MCF 10A (cell line): ENCODE data around the gene GRIK2. TPM values are rescaled to one million over a fixed set of nuclear protein-coding genes. Genes with fewer than 3 reads are reported as not detected.

ENCODE experiments used
- BruUV-seq: library from RNA; stranded (reverse); fragments of 400-500 nt; replicated peaks from 2 replicates; lab custom pipeline; 2021; lab: Mats Ljungman, UMichigan
- CTCF ChIA-PET: fragments of 300-600 bp; sonication (Branson Sonifier 250); formaldehyde crosslinking; extraction: SDS; loops from one replicate; lab custom pipeline; 2021; ENCODE audit warnings: antibody characterized with exemption, inconsistent platforms; lab: Yijun Ruan, JAX
- POLR2A ChIA-PET: fragments of 300-600, 350-650 bp; sonication (Branson Sonifier 250); formaldehyde crosslinking; extraction: SDS; loops from one replicate; lab custom pipeline; 2020; ENCODE audit warnings: antibody characterized with exemption, inconsistent platforms; lab: Yijun Ruan, JAX
- DNase-seq: peaks from one replicate; pipeline ENCODE4 v3.0.0-alpha.2; 2018; ENCODE audit not compliant: unreplicated experiment
- H3K27ac Mint-ChIP-seq: one replicate; pipeline ENCODE4 v1.8.0; 2022; ENCODE audit warnings: mild to moderate bottlenecking, low read depth, mixed read lengths; ENCODE audit not compliant: unreplicated experiment
- H3K27me3 Mint-ChIP-seq: one replicate; pipeline ENCODE4 v1.8.0; 2022; ENCODE audit warnings: mixed read lengths; ENCODE audit not compliant: insufficient read depth, unreplicated experiment
- H3K36me3 Mint-ChIP-seq: one replicate; pipeline ENCODE4 v1.8.0; 2022; ENCODE audit warnings: mild to moderate bottlenecking, moderate library complexity, mixed read lengths; ENCODE audit not compliant: insufficient read depth, unreplicated experiment
- H3K4me1 Mint-ChIP-seq: one replicate; pipeline ENCODE4 v1.8.0; 2022; ENCODE audit warnings: mixed read lengths; ENCODE audit not compliant: insufficient read depth, unreplicated experiment
- H3K4me3 Mint-ChIP-seq: one replicate; pipeline ENCODE4 v1.8.0; 2022; ENCODE audit warnings: mild to moderate bottlenecking, moderate library complexity, mixed read lengths; ENCODE audit not compliant: unreplicated experiment
- H3K9me3 Mint-ChIP-seq: one replicate; pipeline ENCODE4 v1.8.0; 2022; ENCODE audit warnings: mixed read lengths; ENCODE audit not compliant: unreplicated experiment
- CTCF ChIP-seq: fragments of 200-600 bp; IDR thresholded peaks from one replicate; pipeline ENCODE4 v1.8.0; 2022; ENCODE audit warnings: antibody characterized with exemption, mild to moderate bottlenecking; ENCODE audit not compliant: unreplicated experiment
- intact Hi-C: fragments of 100-400 bp; cut with micrococcal nuclease; formaldehyde crosslinking; loops from 2 replicates; pipeline ENCODE4 v1.14.1; 2022
- total RNA-seq: library from RNA; stranded (reverse); gene quantifications from 2 replicates; pipeline ENCODE4 v1.2.3, GENCODE V29; 2022

The GRIK2 gene
- total RNA-seq, 1 experiment from 2014 or later: 0.89 TPM

GRCh38 chr6:101733899-101734298 lies 340.4 kb downstream of the GRIK2 start:
- Mint-ChIP-seq H3K27me3 (no peaks in the 10 kb centered on the region), H3K4me1 (peaks cover 7% of the 10 kb centered on the region), H3K36me3 (no peaks in the 10 kb centered on the region), H3K27ac (no peak overlapping the region), H3K9me3 (peaks cover 16% of the 10 kb centered on the region), H3K4me3 (no peak overlapping the region)
- TF ChIP-seq CTCF: no peak
- DNase-seq: no peak
- intact Hi-C loops: no loop called here
- no TSS peak for BruUV-seq
- ChIA-PET POLR2A (interaction anchor here (0.7 kb wide), 1 partner anchor 1383 kb away, joined by 3 read pairs; no protein-coding TSS in a partner anchor), CTCF (no interaction called here)

GRCh38 chr6:101738481-101738880 lies 345.0 kb downstream of the GRIK2 start:
- H3K9me3 Mint-ChIP-seq: peaks cover 16% of the 10 kb centered on the region
- no peak overlapping the region for H3K27ac Mint-ChIP-seq
- H3K27me3 Mint-ChIP-seq: no peaks in the 10 kb centered on the region
- no peak overlapping the region for H3K4me3 Mint-ChIP-seq
- H3K36me3 Mint-ChIP-seq: no peaks in the 10 kb centered on the region
- CTCF ChIA-PET: no interaction called here
- no peak for TF ChIP-seq CTCF
- POLR2A ChIA-PET: no interaction called here
- intact Hi-C loops: no loop called here
- BruUV-seq: no TSS peak
- no peaks in the 10 kb centered on the region for H3K4me1 Mint-ChIP-seq
- no peak for DNase-seq

- ChIA-PET CTCF (no interaction called here), POLR2A (interaction anchor here (0.6 kb wide), 1 partner anchor 49 kb away, joined by 3 read pairs; no protein-coding TSS in a partner anchor)
- H3K27me3 Mint-ChIP-seq: no peaks in the 10 kb centered on the region
- BruUV-seq: no TSS peak
- TF ChIP-seq CTCF: no peak
- no peaks in the 10 kb centered on the region for H3K36me3 Mint-ChIP-seq
- H3K4me3 Mint-ChIP-seq: no peak overlapping the region
- peaks cover 9% of the 10 kb centered on the region for H3K9me3 Mint-ChIP-seq
- no peak overlapping the region for H3K27ac Mint-ChIP-seq
- H3K4me1 Mint-ChIP-seq: no peaks in the 10 kb centered on the region
- DNase-seq: no peak
- intact Hi-C loops: no loop called here
Measured at GRCh38 chr6:101740631-101741030, 347.1 kb downstream of the GRIK2 start.

GRCh38 chr6:101741474-101742171 lies 348.1 kb downstream of the GRIK2 start:
- H3K27ac Mint-ChIP-seq: no peak overlapping the region
- H3K36me3 Mint-ChIP-seq: no peaks in the 10 kb centered on the region
- intact Hi-C loops: no loop called here
- peaks cover 8% of the 10 kb centered on the region for H3K9me3 Mint-ChIP-seq
- CTCF ChIA-PET: no interaction called here
- no peaks in the 10 kb centered on the region for H3K27me3 Mint-ChIP-seq
- H3K4me3 Mint-ChIP-seq: no peak overlapping the region
- no TSS peak for BruUV-seq
- H3K4me1 Mint-ChIP-seq: peaks cover 2% of the 10 kb centered on the region
- POLR2A ChIA-PET: interaction anchor here (0.7 kb wide), 1 partner anchor 1830 kb away, joined by 3 read pairs; no protein-coding TSS in a partner anchor
- no peak for DNase-seq
- TF ChIP-seq CTCF: no peak
